Sigmoid colon (tissue), 4 donors: ENCODE data around the gene PTPRA.

Experiments used
- CTCF ChIP-seq, 4 experiments: fragments of 450-650 bp in 3 of 4; fragments of 200-600 bp in 1 of 4; IDR thresholded peaks; one replicate each; pipeline ENCODE4 v1.5.1; 2016 to 2019; ENCODE audit warnings: antibody characterized with exemption in 4 of 4, mild to moderate bottlenecking in 3 of 4, moderate library complexity in 2 of 4
- POLR2AphosphoS5 ChIP-seq, 4 donors: sonication (generic); formaldehyde crosslinking; IDR thresholded peaks; one replicate each; pipeline ENCODE4 v1.6.1; 2017; ENCODE audit warnings: antibody characterized with exemption in 4 of 4

GRCh38 chr20:2952766-2953165 lies 79.5 kb downstream of the PTPRA start:
- TF ChIP-seq CTCF (IDR thresholded peaks at IDR 0.05) (no peak), POLR2AphosphoS5 (IDR thresholded peaks at IDR 0.05) (no peak)
